Sigmoid colon (tissue), 7 donors: Measurements from ENCODE around the gene PEX6. TPM values are rescaled to one million over a fixed set of nuclear protein-coding genes. Genes with fewer than 3 reads are reported as not detected.
A peak's percentile ranks its signal among the peaks of the same experiment; 100 is the strongest.

Source experiments
- DNase-seq: peaks from one replicate; pipeline ENCODE4 v3.0.0-alpha.2; 2019
- H3K27ac ChIP-seq, 4 donors: fragments of 200-600 bp; sonication (generic); one replicate each; pipeline ENCODE4 v1.5.1; 2016 to 2019; ENCODE audit warnings: mild to moderate bottlenecking in 1 of 4
- H3K27me3 ChIP-seq, 3 donors: fragments of 200-600 bp; sonication (generic); one replicate each; pipeline ENCODE4 v1.5.1; 2019; ENCODE audit warnings: mild to moderate bottlenecking in 1 of 3
- H3K36me3 ChIP-seq, 4 donors: fragments of 200-600 bp; sonication (generic); one replicate each; pipeline ENCODE4 v1.5.1; 2016 to 2019
- H3K4me1 ChIP-seq, 4 donors: fragments of 200-600 bp; sonication (generic); one replicate each; pipeline ENCODE4 v1.5.1; 2017 to 2019
- H3K4me3 ChIP-seq, 4 donors: fragments of 200-600 bp; sonication (generic); one replicate each; pipeline ENCODE4 v1.5.1; 2017 to 2019; ENCODE audit warnings: mild to moderate bottlenecking in 2 of 4, moderate library complexity in 1 of 4
- H3K9me3 ChIP-seq, 4 donors: fragments of 200-600 bp in 3 of 4; sonication (generic) in 3 of 4; one replicate each; pipeline versions ENCODE4 v1.5.1 to v1.6.1; 2013 to 2019
- CTCF ChIP-seq, 4 experiments: fragments of 450-650 bp in 3 of 4; fragments of 200-600 bp in 1 of 4; IDR thresholded peaks; one replicate each; pipeline ENCODE4 v1.5.1; 2016 to 2019; ENCODE audit warnings: antibody characterized with exemption in 4 of 4, mild to moderate bottlenecking in 3 of 4, moderate library complexity in 2 of 4
- EP300 ChIP-seq, 4 donors: sonication (generic); formaldehyde crosslinking; IDR thresholded peaks; one replicate each; pipeline ENCODE4 v1.6.1; 2017; ENCODE audit warnings: antibody characterized with exemption in 4 of 4
- POLR2A ChIP-seq, 2 donors: fragments of 450-650 bp; IDR thresholded peaks; one replicate each; pipeline ENCODE4 v1.6.1; 2016; ENCODE audit warnings: antibody characterized with exemption in 2 of 2, mild to moderate bottlenecking in 2 of 2, moderate library complexity in 2 of 2
- POLR2AphosphoS5 ChIP-seq, 4 donors: sonication (generic); formaldehyde crosslinking; IDR thresholded peaks; one replicate each; pipeline ENCODE4 v1.6.1; 2017; ENCODE audit warnings: antibody characterized with exemption in 4 of 4
- WGBS, 2 donors: extraction: QIAGEN DNeasy Blood & Tissue Kit; methylation state at CpG; one replicate each; pipeline ENCODE4 v1.1.7; 2013; 5-methylcytosine and 5-hydroxymethylcytosine counted together
- intact Hi-C: fragments of 100-400 bp; cut with DNase I; formaldehyde crosslinking; loops from one replicate; pipeline ENCODE4 v1.15.1; 2023
- polyA plus RNA-seq, 3 donors: library from polyadenylated mRNA; stranded (reverse); fragments of 200-250 nt; gene quantifications; one replicate each; pipeline ENCODE4 v1.2.3, GENCODE V29; 2013
- total RNA-seq, 4 donors: library from RNA; depleted of rRNA; stranded (reverse); fragments of >200 nt; gene quantifications; one replicate each; pipeline ENCODE4 v1.1.0, GENCODE V29; 2016
- donor health status: healthy with polysubstance abuse.
- donor health status: Bipolar disorder and iron deficiency.
- donor health status: healthy.

PEX6 gene
- total and polyA plus RNA-seq, 7 donors = 10.2 to 21.5 (median 18.2) TPM

GRCh38 chr6:43016943-43017334 lies 38.0 kb upstream of the PEX6 start:
- Histone ChIP-seq H3K27ac (peak overlapping the region in 3 of 4 donors; percentile 20 to 50 (median 23)), H3K4me1 (peaks cover 0 to 58% (median 51%) of the 10 kb centered on the region in 4 donors), H3K36me3 (peaks cover 20 to 44% (median 27%) of the 10 kb centered on the region in 4 donors), H3K27me3 (no peaks in the 10 kb centered on the region), H3K9me3 (no peaks in the 10 kb centered on the region), H3K4me3 (no peak overlapping the region)
- intact Hi-C loops = no loop called here
- 89 to 91% methylated on average over 12 of the region's 12 CpGs for WGBS, 2 donors
- no peak for TF ChIP-seq EP300 (IDR thresholded peaks at IDR 0.05)
- no peak for TF ChIP-seq POLR2AphosphoS5 (IDR thresholded peaks at IDR 0.05)
- no peak for TF ChIP-seq CTCF (IDR thresholded peaks at IDR 0.05)
- no peak for TF ChIP-seq POLR2A (IDR thresholded peaks at IDR 0.05)
- no peak for DNase-seq

- peak overlapping the region in 1 of 4 donors; percentile 5 for H3K4me3 ChIP-seq
- peak overlapping the region in 3 of 4 donors; percentile 20 to 50 (median 23) for H3K27ac ChIP-seq
- no peaks in the 10 kb centered on the region for H3K27me3 ChIP-seq
- TF ChIP-seq POLR2AphosphoS5 (IDR thresholded peaks at IDR 0.05) (no peak), POLR2A (IDR thresholded peaks at IDR 0.05) (no peak), EP300 (IDR thresholded peaks at IDR 0.05) (no peak), CTCF (IDR thresholded peaks at IDR 0.05) (no peak)
- WGBS, 2 donors = 77 to 85% methylated on average over 7 of the region's 7 CpGs
- no peak for DNase-seq
- H3K36me3 ChIP-seq = peaks cover 20 to 50% (median 32%) of the 10 kb centered on the region in 4 donors
- no peaks in the 10 kb centered on the region for H3K9me3 ChIP-seq
- intact Hi-C loops = no loop called here
- peaks cover 0 to 61% (median 51%) of the 10 kb centered on the region in 4 donors for H3K4me1 ChIP-seq
These were observed 37.4 kb upstream of the PEX6 start for GRCh38 chr6:43016176-43016942.

GRCh38 chr6:43014434-43014909 lies 35.5 kb upstream of the PEX6 start:
- intact Hi-C loops = loop anchor here (2.0 to 5.0 kb wide), 3 partner anchors 44 to 112 kb away; partner anchors contain the start of genes KLC4 and MRPL2
- TF ChIP-seq CTCF (IDR thresholded peaks at IDR 0.05) (no peak), POLR2AphosphoS5 (IDR thresholded peaks at IDR 0.05) (no peak), POLR2A (IDR thresholded peaks at IDR 0.05) (no peak), EP300 (IDR thresholded peaks at IDR 0.05) (no peak)
- DNase-seq = no peak
- 0 to 3% methylated on average over 7 of the region's 7 CpGs for WGBS, 2 donors
- Histone ChIP-seq H3K27ac (peak overlapping the region; percentile 78 to 86 (median 84)), H3K4me1 (peaks cover 0 to 53% (median 42%) of the 10 kb centered on the region in 4 donors), H3K27me3 (no peaks in the 10 kb centered on the region), H3K36me3 (peaks cover 31 to 55% (median 38%) of the 10 kb centered on the region in 4 donors), H3K9me3 (no peaks in the 10 kb centered on the region), H3K4me3 (peak overlapping the region; percentile 79 to 88 (median 85))

GRCh38 chr6:43013843-43014433 lies 35.0 kb upstream of the PEX6 start, which contains the start of the genes KLHDC3 and MEA1:
Gene KLHDC3 (plus strand): TSS chr6:43014249. CDS start chr6:43017193, 2,944 bp downstream.
Gene MEA1 (minus strand): TSS chr6:43013946. CDS start chr6:43013813, 133 bp downstream.
- 0% methylated on average over 51 of the region's 51 CpGs for WGBS, 2 donors
- Histone ChIP-seq H3K4me1 (peaks cover 0 to 53% (median 42%) of the 10 kb centered on the region in 4 donors), H3K27me3 (no peaks in the 10 kb centered on the region)

More at GRCh38 chr6:43013843-43014433, 35.0 kb upstream of the PEX6 start, which contains the start of the genes KLHDC3 and MEA1:
- peak; percentile 100 for DNase-seq
- peaks cover 27 to 55% (median 40%) of the 10 kb centered on the region in 4 donors for H3K36me3 ChIP-seq
- intact Hi-C loops = loop anchor here (2.0 to 5.0 kb wide), 5 partner anchors 29 to 129 kb away; partner anchors contain the start of genes KLC4, MRPL2 and PPP2R5D
- H3K4me3 ChIP-seq = peak within 1 kb of the TSS; percentile 79 to 88 (median 85)
- no peaks in the 10 kb centered on the region for H3K9me3 ChIP-seq
- H3K27ac ChIP-seq = peak within 1 kb of the TSS; percentile 83 to 86 (median 84)
- TF ChIP-seq POLR2AphosphoS5 (IDR thresholded peaks at IDR 0.05) (peak; percentile 70 to 85 (median 76)), POLR2A (IDR thresholded peaks at IDR 0.05) (peak in 1 of 2 donors; percentile 36), CTCF (IDR thresholded peaks at IDR 0.05) (no peak), EP300 (IDR thresholded peaks at IDR 0.05) (no peak)
